NCI-H510A (cell line): ENCODE measurements around the gene FOXO3.

ENCODE experiments used
- DNase-seq: peaks from one replicate; lab custom pipeline; 2025; lab: John Stamatoyannopoulos, UW

The FOXO3 gene

DNA sequence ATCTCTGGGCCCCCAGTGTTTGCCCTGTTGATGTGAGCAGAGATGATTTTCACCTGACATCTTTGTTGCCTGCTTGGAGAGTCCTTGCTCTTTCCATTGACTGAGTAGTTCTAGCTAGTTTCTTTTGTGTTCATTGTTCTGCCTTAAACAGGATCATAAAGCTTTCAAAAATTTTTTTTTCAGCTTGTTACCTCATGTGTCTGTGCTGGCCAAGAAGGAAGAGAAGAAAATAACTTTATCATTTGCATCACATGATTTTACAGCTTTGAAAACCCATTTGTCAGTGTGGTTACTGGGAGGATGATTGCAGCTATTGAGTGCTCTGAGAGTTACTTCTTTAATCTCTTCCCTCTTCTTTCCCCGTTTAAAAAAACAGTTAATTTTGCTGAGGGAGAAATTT lies 16.0 kb downstream of the FOXO3 start:
- DNase-seq, result no peak

DNA sequence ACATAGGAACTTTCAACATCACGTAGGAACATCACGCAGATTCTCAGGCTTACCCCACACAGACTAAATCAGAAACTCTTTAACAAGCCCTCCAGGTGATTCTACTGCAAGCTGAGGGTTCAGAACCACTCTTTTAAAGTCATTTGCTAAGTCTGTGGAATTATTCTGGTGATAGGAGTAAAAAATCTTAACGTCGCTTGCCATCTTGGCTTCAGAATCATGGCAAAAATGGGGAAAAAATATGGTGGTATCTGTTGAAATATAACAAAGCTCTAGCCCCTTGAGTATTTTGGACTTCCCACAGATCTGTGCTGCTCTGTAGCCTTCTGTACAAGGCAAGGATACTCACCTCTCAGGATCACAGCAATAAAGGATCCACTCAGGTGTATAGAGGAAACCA lies 17.4 kb downstream of the FOXO3 start:
- DNase-seq, result no peak

DNA sequence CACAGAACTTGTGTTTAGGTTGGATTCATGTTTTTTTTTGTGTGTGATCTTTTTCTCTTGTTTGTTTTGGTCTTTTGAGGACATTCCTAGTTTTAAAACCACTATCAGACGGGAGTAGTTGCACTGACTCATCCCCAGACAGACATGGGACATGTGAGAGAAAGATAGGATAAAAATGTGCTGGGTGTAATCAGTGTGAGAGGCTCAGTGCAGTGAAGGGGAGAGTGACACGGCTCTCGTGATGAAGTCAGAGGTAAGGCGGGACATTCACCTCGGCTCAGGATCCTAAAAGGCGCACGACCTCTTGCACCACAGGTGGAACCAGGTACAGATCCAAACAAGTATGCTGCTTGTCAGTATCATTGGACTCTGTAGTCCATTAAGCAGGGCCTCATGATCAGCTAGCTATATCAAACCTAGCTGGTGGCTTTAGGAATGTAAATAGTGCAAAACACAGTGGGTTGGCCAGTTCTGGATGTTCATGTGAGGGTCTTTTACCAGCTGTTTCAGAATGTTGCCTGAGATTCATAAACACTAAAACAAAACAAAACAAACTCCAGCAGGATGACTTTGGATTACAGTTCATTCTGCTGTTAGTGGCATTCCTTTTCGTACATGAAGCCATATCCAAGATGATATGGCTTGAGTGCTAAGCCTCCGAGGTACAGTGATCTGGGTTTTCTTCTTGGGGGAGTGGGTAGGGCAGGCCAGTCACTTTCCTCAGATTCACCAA lies 18.0 kb downstream of the FOXO3 start:
- no peak for DNase-seq

DNA sequence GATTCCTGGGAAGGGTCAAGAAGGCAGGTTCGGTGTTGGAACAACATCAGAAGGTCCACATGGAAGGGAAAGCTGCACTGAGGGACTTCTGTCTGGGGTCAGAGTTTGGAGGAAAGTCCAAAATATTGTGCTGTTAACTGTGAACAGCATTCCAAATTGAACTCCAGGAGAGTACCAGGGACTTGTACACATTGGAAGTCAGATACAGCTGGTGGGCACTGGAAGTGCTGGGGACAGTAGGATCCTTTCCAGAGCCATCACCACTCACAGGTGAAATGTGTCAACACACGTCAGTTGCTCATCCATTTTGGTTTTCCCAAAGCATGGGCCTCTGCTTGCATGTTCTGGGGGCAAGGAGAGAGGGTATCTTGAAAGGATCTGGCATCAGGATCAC lies 18.6 kb downstream of the FOXO3 start:
- DNase-seq, result no peak

DNA sequence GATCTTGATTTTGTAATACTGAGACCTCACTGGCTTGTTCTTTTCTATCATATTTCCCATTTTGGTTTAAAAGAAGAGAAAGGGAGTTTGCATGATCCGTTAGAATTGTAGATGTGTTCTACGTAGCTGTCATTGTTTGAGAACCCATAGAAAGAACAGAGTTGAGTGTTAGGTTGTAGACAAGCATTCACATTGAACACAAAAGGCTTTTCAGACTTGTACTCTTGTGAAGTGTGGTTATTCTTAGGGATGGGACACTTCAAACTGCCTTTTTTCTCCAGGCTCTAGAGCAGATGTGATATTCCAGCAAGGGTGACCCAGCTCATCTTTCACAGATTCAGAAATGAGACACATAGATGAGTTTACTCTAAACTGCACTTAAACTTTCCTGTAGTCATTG lies 19.9 kb downstream of the FOXO3 start:
- DNase-seq, result no peak

DNA sequence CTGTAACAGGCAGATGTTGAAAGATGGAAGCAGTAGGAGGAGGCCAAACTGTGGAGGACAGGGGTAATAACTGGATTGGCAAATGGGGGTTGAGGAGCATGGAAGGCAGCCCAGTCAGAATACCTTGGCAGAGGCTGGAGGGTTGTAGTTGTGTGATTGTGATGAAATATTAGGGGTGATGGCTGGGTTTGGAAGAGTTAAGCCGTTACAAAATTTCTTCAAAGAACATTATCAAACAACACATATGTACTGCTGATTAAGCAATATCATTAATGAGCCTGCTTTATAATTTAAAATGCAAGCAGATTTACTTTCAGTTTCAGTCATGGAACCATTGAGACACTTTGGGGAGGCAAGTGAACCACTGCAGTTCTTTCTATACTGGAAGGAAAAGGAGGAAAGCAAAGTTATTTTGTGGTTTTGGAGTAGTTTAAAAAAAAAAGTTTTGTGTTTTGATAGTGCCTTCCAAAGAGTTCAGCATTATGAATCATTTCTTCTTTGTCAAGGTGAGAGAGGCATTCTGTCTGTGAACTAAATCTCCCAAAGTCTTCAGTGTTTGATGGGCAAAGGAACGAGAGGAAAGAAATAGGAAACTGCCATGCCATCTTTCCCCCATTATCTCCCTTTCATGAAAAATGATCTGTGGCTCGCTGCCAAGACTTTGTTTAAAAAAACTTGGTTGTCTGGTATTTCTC lies 20.7 kb downstream of the FOXO3 start:
- no peak for DNase-seq

DNA sequence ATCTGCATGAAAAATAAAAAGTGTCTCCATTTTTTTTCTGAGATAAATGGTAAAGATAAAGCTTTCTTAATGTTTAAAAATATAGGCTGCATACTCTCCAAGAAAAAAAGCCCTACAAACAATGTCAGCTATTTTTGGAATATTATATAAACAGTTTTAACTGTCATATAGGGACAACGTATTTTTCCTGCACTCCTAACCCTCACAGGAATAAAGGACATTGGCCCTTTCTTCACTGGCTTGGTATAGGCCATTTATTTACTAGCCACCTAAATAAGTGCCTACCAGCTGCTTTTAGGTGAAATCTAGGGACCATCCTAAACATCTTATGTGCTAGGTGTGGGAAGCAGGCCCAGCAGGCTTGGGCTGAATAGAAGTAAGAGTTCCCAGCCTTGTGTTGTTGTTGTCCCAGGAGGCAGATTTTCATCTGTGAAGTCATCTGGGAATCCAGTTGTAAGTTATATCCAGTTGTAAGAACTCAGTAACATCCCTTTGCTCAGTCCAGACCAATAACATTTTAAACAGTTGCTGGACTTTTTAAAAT lies 21.3 kb downstream of the FOXO3 start:
- DNase-seq, result no peak

DNA sequence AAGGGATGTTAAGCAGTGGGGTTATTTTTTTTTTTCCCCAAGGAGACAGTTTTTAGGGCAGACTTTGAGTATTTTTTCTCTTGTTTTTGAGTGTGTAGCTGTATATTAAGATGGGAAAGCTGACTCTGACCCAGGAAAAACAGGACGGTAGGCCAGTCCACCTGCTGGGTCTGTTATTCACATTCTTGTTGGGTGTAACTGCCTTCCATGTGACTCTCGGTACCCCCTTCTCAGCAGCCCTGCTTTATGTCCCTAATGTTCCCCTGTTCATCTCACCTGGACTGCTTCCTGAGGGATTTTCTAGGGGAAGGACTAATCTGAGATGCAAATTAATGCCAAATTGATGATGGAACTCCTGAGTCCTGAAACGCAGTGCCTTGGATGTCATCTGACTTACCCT lies 21.9 kb downstream of the FOXO3 start:
- DNase-seq, result no peak

DNA sequence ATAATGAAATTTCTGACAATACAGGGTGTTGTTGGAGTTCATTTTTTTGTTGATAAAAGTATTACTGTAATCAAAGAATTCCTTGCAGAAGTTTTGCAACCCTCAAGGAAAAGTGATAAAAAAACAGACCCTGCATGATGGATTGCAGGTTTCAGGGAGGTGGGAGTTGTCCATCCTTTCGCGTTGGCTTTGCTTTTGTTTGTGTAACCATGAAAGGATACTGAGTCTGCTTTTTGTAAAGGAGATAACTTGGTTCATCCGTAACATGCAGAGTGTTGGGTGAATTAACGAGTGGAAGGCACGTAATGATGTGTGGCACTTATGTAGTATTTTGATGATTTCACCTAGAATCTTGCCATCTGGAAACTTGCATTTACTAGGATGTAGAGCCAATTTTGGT lies 23.6 kb downstream of the FOXO3 start:
- DNase-seq, result no peak

DNA sequence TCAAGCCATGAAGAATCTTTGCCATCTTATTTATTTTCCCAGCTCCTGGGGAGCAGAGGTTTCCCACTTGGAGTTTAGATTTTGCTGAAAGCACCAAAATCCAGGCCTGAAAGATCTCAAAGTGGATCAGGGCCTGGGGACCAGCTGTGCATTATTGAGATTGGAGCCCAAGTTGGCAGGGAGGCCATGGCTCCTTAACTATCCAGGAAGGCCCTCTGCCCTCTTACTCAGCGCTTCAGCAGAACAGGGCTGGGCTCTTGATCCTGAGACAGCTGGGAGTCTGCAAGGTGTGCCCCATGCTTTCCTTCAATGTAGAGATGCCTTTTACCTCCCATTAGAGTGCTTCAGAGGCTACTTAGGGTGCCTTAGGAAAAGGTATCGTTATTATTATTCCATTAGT lies 24.6 kb downstream of the FOXO3 start:
- DNase-seq, result no peak

DNA sequence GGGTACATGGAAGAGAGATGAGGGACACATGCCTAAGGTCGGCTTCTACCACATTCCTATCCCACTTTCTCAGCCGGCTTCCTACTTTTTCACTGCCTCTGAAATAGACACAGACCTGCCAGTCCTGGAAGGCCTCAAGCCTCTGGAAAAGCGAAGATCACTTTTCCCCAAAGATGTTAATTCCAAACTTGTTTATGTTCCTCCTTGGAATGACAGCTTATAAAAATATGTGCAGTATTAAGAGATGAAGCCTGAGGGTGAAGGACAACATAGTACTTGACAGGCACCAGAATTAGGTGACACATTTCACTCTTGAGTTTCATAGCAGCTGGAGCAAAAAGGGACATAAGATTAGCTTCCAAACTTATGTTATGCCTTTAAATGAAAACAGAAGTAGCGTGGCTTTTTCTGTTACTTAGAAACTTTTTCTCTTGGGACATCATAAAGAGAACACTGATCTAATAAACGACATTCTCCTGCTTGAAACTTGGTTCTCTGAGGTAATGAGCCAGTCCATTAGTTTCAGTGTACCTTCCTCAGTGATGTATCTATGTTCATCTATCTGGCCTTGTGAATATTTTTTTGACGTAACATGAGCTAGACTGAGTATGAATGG lies 25.3 kb downstream of the FOXO3 start:
- DNase-seq, result no peak

DNA sequence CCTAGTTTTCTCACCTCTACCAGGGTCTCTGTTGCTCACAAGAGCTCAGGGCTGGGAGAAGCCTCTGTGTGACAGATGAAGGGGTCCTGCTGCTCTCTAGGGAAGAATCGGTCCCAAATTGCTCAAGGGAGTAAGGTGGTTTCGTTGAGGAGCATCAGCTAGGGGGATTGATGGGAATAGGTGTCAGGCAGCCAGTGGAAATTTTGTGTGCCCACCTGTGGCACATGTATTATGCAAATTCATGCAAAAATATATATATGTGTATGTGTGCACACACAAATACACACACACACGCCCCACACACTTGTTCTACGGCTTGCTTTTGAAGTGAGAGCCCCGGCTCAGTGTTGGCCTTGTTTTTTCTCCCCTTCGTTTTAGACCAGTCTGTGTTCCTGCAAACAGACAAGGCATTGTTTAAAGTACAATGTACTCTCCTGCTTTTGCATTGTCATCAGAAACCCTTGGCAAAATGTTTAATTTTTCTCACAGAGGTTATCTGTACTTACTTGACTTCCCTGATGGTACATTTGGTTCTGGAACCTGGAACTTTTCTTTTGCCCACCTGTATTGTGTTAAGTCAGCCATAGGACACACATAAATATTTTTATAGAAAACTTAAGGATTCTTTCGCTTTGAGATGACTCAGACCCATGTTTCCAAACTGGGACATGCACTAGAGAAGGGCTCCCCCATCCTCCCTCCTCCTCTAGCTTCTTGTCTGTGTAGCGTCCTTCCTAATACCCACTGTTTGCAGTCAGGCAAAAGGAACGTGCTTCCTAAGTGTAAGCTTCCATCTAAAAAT lies 26.7 kb downstream of the FOXO3 start:
- DNase-seq, result no peak

DNA sequence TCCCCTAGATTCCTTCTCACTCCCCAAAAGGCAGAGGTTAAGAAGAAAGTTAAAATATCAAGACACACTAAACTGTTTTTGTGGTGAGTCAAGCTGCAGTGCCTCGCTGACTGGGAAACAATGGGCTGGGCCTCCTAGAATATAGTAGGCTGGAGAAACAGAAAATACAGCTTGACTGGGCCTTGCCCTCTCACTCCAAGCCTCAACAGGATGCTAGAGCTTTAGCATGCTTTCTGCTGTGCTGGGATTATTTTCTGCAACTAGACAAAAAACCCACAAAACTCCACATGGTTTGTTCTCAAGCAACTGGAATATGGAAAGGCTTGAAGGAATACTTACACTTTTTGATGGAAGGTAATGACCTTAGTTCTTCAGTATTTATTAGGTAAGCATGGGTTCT lies 27.9 kb downstream of the FOXO3 start:
- no peak for DNase-seq

DNA sequence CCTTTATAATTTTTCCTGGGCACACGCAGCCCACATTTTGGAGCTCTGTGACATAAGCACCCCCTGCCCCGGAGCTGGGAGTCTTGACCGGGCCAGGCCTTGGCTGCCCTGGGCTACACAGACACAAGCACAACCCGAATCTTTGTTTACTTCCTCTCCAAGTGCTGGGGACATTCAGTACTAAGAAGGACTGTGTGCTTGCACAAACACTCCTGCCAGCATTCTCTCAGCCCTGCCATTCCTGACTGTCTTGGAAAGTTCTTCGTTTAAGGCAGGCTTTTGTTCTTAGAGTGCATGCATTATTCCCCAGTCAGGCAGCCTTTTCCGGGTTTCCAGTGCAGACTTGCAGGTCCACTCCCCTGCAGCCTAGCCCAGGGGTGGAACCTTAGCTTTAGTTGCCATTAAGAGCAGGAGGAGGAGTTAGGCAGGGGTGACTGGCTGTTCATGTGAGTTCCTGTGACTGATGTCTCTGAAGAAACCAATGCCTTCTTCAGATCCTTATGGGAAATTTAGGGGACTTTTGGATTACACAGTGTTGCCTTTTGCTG lies 28.6 kb downstream of the FOXO3 start:
- no peak for DNase-seq

DNA sequence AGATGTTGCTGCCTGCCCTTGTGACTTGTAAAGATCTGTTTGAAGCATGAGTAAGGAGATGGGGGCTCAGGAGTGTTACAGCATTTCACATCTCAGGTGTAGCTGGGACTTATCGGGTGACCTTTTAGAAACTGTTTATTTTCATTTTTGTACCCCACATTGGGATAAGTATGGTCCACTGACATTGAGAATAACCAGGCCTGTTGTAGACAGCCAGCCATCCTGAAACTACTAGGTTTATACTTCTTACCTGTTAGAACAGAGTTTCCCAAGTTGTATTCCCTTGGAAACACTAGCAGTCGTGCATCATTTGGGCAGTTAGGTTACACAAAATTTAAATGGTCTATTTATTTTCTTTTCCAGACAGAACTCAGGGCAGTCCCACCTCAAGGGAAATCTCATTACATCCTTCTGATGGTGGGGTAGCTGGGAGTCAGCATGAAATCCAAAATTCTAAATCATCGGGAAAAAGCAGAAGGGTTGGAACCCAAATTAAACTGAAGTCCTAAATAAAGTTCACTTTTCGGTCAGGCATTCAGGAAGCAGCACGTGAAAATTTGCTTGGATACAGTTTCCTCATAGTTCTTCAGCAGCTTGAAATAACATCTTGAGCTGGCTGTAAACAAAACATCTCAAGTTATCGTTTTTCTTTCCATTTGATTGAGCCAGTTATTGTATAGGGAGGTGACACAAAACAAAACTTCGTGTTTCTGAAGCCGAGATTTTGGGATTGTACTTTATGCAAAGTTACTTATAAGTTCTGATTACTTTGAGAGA lies 30.5 kb downstream of the FOXO3 start:
- DNase-seq, result no peak

DNA sequence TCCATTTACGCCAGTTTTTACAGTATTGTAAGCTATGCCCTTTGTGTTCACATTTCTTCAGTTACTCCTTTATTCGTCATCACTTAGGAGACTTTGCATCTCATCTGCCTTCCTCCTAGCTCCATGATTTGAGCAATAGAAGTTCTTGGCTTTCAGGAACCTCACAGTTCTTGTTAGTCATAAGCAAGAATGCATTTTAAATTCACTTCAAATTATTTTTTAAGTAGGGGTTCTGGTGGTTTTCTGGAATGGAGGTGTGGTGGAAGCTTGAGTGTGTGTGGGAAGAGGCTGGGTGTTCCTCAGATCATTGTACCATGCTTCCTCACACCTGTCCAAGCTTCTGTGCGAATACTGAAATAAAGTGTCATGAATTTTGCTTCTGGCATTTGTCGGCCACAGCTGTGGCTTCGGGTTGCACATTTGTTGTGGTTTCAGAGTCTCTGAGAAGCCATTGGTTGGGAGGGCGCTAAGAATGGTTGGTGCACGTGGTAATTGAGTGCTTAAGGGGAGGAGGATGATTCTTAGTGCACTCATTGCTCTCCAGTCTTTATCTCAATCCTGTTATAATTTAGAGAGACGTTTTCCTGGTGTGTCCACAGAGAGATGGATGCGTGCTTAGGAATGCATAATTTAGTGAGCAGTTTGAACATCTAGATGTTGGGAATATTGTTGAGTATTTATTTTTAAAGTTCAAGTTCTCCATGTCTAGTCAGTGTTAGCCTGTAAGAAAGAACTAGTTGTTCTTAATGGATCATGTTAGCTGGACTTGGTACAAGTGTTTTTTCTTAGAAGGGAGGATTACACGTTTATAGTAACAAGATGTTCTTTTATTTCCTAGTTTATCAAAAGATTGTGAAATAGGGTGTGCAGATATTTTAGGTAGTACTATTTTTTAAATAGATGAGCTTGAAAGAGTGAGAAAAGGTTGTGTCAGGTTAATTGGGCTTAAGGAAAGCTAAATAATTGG lies 31.9 kb downstream of the FOXO3 start:
- DNase-seq, result no peak

DNA sequence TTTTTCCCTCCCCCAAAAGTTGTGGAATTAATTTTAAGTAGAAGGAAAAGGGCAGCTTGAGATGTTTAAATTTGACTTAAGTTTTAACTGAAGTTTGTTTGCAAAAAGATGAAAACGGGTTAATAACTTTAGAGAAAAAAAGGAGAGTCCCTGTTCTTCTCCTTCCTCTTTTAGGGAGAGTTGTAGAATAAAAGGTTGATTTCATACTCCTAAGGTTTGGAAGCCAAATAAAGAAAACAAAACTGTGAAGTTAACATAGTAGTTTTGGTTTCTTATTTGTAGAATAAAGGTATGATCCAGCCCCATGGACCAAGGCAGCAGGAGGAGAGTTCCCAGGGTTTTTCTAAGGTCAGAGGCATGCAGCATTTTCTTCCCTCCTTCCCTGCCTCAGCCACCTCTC lies 33.4 kb downstream of the FOXO3 start:
- DNase-seq, result no peak

DNA sequence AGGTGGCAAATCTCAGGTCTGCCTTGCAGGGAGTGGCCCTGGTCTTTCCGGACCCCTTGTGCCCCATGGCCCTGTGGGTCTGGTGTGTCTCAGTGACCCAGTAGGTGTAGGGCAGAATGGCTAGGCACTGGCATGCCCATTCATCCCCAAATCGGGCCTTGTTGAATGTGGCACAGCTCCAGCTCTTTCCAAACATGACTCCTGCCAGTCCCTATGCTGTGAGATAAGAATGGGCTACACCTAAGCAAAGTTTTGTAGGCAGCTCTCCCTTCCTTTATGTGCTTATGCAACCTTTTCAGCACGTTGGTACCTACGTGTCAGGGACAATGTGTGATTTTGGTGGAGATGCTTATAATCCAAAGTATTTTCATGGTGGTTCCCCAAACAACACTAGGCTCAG lies 33.9 kb downstream of the FOXO3 start:
- DNase-seq, result no peak

DNA sequence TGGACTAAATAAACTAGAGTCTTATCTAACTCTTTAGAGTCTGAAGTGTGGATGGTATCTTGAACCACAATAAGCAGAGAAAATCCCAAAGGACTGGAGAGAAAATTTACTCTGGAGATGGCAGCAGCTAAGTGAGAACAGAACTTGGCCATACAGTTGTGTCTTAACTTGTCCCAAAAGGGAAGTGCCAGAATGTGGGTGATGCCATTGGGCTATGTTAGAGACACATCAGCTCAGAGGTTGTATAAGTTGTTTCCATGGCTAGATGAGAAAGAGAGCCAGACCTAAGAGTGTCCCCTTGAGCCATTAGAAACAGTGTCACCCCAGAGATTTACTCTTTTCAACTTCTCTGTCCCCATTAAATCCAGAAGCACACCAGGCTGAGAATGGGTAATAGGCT lies 36.2 kb downstream of the FOXO3 start:
- no peak for DNase-seq
